COLO668 (cell line): ENCODE measurements around the gene SUN1.
A peak's percentile ranks its signal among the peaks of the same experiment; 100 is the strongest.

Source experiments
- DNase-seq: peaks from one replicate; lab custom pipeline; 2025; ENCODE audit not compliant: unreplicated experiment; lab: John Stamatoyannopoulos, UW

SUN1 gene

GRCh38 chr7:875476-876076 is 43.3 kb downstream of the SUN1 start:
- DNase-seq: peak; percentile 82

GRCh38 chr7:876077-876971 is 44.0 kb downstream of the SUN1 start, which contains the start of gene GET4:
Gene GET4, plus strand, starts transcription at chr7:876554. Its CDS starts 92 bp downstream, at chr7:876646.
- peak; percentile 100 for DNase-seq

GRCh38 chr7:876972-877311 is 44.7 kb downstream of the SUN1 start:
- peak; percentile 85 for DNase-seq

GRCh38 chr7:877312-878232 is 45.3 kb downstream of the SUN1 start:
- peak; percentile 73 for DNase-seq

- peak; percentile 59 for DNase-seq
Measured at GRCh38 chr7:879093-879492, 46.8 kb downstream of the SUN1 start.

- DNase-seq: no peak
Measured at GRCh38 chr7:879706-880105, 47.4 kb downstream of the SUN1 start.

GRCh38 chr7:880450-880849 is 48.2 kb downstream of the SUN1 start:
- DNase-seq: peak; percentile 51

- DNase-seq: peak; percentile 69
Measured at GRCh38 chr7:881441-882234, 49.4 kb downstream of the SUN1 start.

GRCh38 chr7:882336-883035 is 50.2 kb downstream of the SUN1 start:
- no peak for DNase-seq

GRCh38 chr7:883055-884021 is 51.1 kb downstream of the SUN1 start:
- DNase-seq: peak; percentile 42

GRCh38 chr7:884191-885003 is 52.1 kb downstream of the SUN1 start:
- no peak for DNase-seq

- no peak for DNase-seq
Measured at GRCh38 chr7:885261-885892, 53.1 kb downstream of the SUN1 start.

GRCh38 chr7:885893-886625 is 53.8 kb downstream of the SUN1 start:
- DNase-seq: no peak

- DNase-seq: no peak
Measured at GRCh38 chr7:886626-887487, 54.6 kb downstream of the SUN1 start.

GRCh38 chr7:887488-887820 is 55.2 kb downstream of the SUN1 start:
- no peak for DNase-seq
